HL-60 (cell line): ENCODE data around the gene TOR1A.

Source experiments
- DNase-seq, 2 experiments: peaks; one replicate each; pipeline ENCODE4 v3.0.0-alpha.2; 2010 to 2020; ENCODE audit warnings: low read depth in 1 of 2, low spot score in 1 of 2
- H3K27ac ChIP-seq: fragments of 250-450 bp; sonication (Bioruptor Pico); replicated peaks from 2 replicates; pipeline ENCODE4 v1.5.1; 2020; ENCODE audit warnings: mild to moderate bottlenecking, moderate library complexity
- H3K27me3 ChIP-seq: fragments of 250-450 bp; sonication (Bioruptor Pico); 2 replicates; pipeline ENCODE4 v1.5.1; 2021; ENCODE audit warnings: mild to moderate bottlenecking, moderate library complexity; ENCODE audit not compliant: insufficient read depth, poor library complexity, severe bottlenecking
- H3K4me3 ChIP-seq: replicated peaks from 2 replicates; pipeline ENCODE4 v1.5.1; 2011; ENCODE audit warnings: mild to moderate bottlenecking, control low read depth, low read length; ENCODE audit not compliant: insufficient read depth
- GABPA ChIP-seq: IDR thresholded peaks from 2 replicates; pipeline ENCODE4 v1.6.1; 2012; ENCODE audit warnings: low read depth
- POLR2AphosphoS5 ChIP-seq: IDR thresholded peaks from 2 replicates; pipeline ENCODE4 v1.6.1; 2012; ENCODE audit warnings: low read depth
- SPI1 ChIP-seq: IDR thresholded peaks from 2 replicates; pipeline ENCODE4 v1.6.1; 2012; ENCODE audit warnings: low read depth, mild to moderate bottlenecking, borderline replicate concordance
- TF ChIP-seq, protein P1 (sequence below): IDR thresholded peaks from one replicate; pipeline ENCODE4 v1.5.1; 2011; ENCODE audit warnings: low read length, control low read depth, inconsistent platforms; ENCODE audit not compliant: insufficient read depth
- TF ChIP-seq, protein P2 (sequence below): IDR thresholded peaks from 2 replicates; pipeline ENCODE4 v1.6.1; 2012; ENCODE audit warnings: low read depth; ENCODE audit not compliant: insufficient replicate concordance

The TOR1A gene

DNA sequence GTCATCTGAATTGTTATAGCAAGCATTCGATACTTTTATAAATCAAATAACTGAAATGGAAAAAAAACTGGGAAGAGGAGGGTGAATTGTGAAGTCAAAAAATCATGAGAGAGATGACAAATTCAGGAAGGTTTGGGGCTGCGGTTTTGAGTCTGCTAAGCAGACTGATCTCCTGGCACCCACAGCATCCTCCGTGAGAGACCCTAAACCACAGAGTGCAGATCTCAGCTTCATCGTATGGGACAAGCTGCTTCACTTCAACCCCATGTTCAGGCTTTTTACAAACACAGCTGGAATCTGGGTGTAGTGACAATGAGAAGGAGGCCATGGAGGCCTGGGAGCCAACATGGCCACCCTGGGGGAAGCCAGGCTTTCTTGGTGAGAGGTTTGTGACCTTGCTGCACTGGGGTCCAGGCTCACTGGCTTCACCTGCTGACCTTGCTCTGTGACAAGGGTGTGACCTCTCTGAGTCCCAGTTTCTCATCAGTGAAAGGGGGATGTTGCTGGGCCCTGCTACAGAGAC is 30.7 kb upstream of the TOR1A start:
- peak in 1 of 2 experiments; percentile 53 for DNase-seq
- Histone ChIP-seq H3K27me3 (no peaks in the 10 kb centered on the region), H3K27ac (peak overlapping the region; percentile 68), H3K4me3 (no peak overlapping the region)
- TF ChIP-seq, protein P1, sequence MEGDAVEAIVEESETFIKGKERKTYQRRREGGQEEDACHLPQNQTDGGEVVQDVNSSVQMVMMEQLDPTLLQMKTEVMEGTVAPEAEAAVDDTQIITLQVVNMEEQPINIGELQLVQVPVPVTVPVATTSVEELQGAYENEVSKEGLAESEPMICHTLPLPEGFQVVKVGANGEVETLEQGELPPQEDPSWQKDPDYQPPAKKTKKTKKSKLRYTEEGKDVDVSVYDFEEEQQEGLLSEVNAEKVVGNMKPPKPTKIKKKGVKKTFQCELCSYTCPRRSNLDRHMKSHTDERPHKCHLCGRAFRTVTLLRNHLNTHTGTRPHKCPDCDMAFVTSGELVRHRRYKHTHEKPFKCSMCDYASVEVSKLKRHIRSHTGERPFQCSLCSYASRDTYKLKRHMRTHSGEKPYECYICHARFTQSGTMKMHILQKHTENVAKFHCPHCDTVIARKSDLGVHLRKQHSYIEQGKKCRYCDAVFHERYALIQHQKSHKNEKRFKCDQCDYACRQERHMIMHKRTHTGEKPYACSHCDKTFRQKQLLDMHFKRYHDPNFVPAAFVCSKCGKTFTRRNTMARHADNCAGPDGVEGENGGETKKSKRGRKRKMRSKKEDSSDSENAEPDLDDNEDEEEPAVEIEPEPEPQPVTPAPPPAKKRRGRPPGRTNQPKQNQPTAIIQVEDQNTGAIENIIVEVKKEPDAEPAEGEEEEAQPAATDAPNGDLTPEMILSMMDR: no peak
- peak; percentile 68 for TF ChIP-seq POLR2AphosphoS5
- TF ChIP-seq, protein P2, sequence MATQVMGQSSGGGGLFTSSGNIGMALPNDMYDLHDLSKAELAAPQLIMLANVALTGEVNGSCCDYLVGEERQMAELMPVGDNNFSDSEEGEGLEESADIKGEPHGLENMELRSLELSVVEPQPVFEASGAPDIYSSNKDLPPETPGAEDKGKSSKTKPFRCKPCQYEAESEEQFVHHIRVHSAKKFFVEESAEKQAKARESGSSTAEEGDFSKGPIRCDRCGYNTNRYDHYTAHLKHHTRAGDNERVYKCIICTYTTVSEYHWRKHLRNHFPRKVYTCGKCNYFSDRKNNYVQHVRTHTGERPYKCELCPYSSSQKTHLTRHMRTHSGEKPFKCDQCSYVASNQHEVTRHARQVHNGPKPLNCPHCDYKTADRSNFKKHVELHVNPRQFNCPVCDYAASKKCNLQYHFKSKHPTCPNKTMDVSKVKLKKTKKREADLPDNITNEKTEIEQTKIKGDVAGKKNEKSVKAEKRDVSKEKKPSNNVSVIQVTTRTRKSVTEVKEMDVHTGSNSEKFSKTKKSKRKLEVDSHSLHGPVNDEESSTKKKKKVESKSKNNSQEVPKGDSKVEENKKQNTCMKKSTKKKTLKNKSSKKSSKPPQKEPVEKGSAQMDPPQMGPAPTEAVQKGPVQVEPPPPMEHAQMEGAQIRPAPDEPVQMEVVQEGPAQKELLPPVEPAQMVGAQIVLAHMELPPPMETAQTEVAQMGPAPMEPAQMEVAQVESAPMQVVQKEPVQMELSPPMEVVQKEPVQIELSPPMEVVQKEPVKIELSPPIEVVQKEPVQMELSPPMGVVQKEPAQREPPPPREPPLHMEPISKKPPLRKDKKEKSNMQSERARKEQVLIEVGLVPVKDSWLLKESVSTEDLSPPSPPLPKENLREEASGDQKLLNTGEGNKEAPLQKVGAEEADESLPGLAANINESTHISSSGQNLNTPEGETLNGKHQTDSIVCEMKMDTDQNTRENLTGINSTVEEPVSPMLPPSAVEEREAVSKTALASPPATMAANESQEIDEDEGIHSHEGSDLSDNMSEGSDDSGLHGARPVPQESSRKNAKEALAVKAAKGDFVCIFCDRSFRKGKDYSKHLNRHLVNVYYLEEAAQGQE: no peak
- no peak for TF ChIP-seq GABPA
- TF ChIP-seq SPI1: no peak

DNA sequence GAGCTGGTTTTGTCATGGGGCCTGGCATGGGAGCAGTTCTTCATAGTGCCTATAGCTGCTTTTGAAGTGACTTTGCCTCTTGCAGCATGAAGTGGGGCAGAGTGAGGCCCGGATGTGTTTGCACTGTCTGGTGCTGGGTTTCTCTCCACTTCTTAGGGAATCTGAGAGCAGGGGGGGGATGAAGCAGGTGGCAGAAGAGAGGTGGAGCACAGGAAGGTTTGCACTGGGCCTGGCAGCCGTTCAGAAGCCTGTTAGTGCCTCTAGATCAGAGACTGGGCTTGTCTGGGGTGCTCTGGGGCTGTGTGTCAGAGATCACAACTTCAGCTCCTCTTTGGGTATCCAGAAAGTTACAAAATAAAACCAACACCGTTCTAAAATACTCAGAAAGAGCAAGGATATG is 29.7 kb upstream of the TOR1A start:
- Histone ChIP-seq H3K4me3 (no peak overlapping the region), H3K27ac (peak overlapping the region; percentile 68), H3K27me3 (no peaks in the 10 kb centered on the region)
- no peak for DNase-seq
- TF ChIP-seq GABPA (no peak), POLR2AphosphoS5 (no peak), SPI1 (no peak)
- TF ChIP-seq, protein P1: no peak
- TF ChIP-seq, protein P2: no peak

DNA sequence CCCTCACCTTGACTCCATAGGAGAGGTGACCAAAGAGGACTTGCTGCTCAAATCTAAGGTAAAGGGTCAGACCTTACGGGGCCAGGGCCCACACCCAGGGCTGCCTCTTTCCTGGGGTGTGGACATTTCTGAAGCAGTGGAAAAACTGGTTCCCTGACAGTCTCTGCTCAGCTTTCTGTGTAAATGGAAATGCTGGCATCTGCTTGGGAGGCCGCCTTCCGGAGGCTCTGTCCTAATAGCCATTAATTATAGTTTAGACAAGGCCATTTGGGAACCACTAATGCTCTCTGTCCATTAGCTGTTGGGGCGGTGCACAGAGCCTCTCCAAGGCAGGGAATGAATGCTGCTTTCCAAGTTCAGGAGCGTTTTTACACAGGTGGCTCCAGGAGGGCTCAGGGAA is 28.6 kb upstream of the TOR1A start:
- H3K4me3 ChIP-seq: no peak overlapping the region
- 0 out of 2 replicates have a peak, but pooled peaks have one; percentile 4 for TF ChIP-seq POLR2AphosphoS5
- no peak for TF ChIP-seq GABPA
- TF ChIP-seq SPI1: no peak
- no peaks in the 10 kb centered on the region for H3K27me3 ChIP-seq
- DNase-seq: no peak
- H3K27ac ChIP-seq: peak overlapping the region; percentile 68

DNA sequence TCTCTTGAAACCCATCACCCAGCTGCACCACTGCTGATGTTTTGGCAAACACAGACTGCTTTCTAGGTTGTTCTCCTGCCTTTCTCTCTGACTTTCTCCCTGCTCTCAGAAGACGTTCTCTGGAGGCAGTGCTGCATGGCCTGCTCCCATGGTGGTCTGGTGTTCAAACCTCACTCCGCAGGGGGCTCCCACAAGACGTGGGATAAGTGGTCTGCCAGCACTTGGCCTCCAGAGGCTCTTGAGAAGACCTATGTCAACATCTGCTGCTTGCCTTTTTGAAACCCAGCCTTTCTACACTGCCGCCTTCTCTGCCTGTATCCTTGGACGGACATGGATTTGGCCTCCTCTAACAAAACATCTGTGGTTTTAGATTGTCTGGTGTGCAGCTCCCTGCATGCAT is 27.9 kb upstream of the TOR1A start:
- DNase-seq: no peak
- Histone ChIP-seq H3K4me3 (no peak overlapping the region), H3K27ac (peak overlapping the region; percentile 68), H3K27me3 (no peaks in the 10 kb centered on the region)
- TF ChIP-seq POLR2AphosphoS5: no peak
- TF ChIP-seq GABPA: no peak
- TF ChIP-seq, protein P2: no peak
- no peak for TF ChIP-seq SPI1
- TF ChIP-seq, protein P1: no peak
